D721Med (cell line): ENCODE measurements around the gene PARL.
"Not testable (repeated sequence)": the region's sequence is repeated elsewhere in the genome, so short reads cannot be mapped to it uniquely, and the experiment has no call there.

ENCODE experiments used
- DNase-seq: peaks from one replicate; pipeline ENCODE4 v3.0.0; 2011; ENCODE audit warnings: low spot score; ENCODE audit not compliant: insufficient read length
- FAIRE-seq: peaks from 2 replicates; lab custom pipeline; 2011; peaks lifted over from hg19 to GRCh38; lab: Jason Lieb, UNC
- TF ChIP-seq, protein P1 (sequence below): IDR thresholded peaks from 2 replicates; pipeline ENCODE4 v1.5.1; 2012; ENCODE audit warnings: mild to moderate bottlenecking, control low read depth; ENCODE audit not compliant: insufficient read depth; ENCODE audit errors: missing control alignments

The PARL gene

DNA sequence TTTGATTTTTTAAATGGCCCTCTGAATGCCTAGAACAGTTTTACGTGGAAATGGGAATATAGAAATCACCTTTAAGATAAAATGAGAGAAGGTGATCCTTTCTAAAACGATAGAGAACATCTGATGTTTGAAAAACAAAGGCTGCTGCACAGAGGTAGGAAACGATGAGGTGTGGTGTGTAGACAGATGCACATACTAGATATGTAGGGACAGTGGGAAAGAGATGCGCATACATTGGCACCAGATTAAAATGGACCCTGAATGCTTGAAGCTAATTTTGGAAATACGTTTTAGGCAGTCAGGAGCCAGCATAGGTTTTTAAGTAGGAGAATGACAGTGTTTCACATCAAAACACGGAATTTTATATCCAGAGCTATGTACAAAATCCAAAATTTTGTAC is 88.3 kb downstream of the PARL start:
- FAIRE-seq (no peak), DNase-seq (no peak)
- TF ChIP-seq, protein P1, sequence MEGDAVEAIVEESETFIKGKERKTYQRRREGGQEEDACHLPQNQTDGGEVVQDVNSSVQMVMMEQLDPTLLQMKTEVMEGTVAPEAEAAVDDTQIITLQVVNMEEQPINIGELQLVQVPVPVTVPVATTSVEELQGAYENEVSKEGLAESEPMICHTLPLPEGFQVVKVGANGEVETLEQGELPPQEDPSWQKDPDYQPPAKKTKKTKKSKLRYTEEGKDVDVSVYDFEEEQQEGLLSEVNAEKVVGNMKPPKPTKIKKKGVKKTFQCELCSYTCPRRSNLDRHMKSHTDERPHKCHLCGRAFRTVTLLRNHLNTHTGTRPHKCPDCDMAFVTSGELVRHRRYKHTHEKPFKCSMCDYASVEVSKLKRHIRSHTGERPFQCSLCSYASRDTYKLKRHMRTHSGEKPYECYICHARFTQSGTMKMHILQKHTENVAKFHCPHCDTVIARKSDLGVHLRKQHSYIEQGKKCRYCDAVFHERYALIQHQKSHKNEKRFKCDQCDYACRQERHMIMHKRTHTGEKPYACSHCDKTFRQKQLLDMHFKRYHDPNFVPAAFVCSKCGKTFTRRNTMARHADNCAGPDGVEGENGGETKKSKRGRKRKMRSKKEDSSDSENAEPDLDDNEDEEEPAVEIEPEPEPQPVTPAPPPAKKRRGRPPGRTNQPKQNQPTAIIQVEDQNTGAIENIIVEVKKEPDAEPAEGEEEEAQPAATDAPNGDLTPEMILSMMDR, result no peak

DNA sequence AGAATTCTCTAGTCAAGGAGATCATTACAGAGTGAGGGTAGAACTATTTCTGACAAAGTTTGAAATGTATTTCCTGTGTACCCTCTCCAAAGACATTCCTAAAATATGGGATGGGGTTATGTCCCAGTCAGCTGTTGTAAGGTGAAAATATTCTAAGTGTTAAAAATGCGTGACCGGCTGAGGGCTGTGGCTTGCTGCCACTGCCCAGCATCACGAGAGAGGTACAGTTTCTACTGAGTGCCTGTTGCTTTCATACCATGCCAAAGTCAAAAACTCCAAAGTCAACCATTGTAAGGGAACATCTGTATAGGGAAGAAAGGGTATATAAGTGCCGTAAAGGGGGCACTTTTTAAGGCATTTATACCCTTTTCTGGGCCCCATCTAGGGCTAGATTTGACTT is 90.2 kb downstream of the PARL start:
- TF ChIP-seq, protein P1, result no peak
- DNase-seq (no peak), FAIRE-seq (no peak)

DNA sequence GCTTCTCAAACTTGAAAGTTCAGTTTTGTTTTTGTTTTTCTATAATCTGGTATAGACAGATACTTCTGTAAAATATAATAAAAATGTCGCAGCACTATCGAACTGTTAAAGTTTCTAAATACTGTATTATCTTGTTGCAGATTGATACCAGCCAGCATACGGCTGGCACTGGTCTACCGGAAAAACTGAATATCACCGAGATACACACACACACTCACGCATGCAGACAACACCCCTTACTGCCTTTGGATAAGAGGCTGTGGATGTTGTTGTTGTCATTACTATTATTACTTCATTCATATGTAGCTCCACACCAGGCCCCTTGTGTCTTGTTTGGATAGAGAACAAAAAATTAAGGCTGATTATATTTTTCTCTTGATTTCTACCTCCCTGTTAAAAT is 91.7 kb downstream of the PARL start:
- DNase-seq, result no peak
- FAIRE-seq, result no peak
- TF ChIP-seq, protein P1, result no peak

DNA sequence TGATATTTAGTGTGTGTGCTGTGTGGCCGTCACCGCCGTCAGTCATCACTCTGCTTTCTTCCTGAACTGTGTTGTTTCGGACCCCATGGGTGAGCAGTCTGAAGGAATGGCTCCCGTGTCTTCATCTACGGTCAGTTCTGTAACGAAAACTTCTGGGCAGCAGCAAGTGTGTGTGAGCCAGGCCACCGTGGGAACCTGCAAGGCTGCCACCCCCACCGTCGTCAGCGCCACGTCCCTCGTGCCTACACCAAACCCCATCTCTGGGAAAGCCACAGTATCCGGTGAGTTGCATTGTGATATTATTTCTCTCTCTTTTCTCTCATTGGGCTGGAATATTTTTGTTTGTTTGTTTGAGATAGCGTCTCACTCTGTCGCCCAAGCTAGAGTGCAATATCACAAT is 94.0 kb downstream of the PARL start:
- no peak for DNase-seq
- TF ChIP-seq, protein P1, result no peak
- FAIRE-seq, result no peak

DNA sequence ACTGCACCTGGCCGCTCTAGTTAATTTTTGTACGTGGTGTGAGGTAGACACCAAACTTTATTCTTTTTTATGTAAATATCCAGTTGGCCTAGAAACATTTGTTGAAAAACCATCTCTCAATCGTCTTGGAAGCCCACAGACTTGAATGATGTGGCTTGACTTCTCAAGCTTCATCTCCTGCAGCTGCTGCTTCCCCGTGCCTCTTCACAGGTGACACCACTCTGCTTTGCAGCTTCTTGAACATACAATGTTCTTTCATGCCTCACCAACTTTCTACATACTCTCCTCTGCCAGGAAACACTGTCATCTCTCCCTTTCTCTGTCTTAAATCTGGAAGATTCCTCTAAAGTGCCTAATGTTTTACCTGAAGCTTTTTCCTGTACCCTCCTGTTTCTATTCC is 94.9 kb downstream of the PARL start:
- TF ChIP-seq, protein P1, result no peak
- DNase-seq (no peak), FAIRE-seq (no peak)

DNA sequence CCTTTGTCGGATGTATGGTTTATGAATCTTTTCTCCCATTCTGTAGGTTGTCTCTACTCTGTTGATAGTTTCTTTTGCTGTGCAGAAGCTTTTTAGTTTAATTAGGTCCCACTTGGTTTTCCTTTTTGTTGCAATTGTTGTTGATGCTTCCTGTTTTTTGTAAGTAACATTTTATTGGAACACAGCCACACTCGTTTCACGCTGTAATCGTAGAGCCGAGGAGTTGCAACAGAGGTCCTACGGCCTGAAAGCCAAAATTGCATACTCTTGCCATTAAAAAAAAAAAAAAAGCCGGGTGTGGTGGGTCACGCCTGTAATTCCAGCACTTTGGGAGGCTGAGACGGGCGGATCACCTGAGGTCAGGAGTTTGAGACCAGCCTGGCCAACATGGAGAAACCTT is 100.2 kb downstream of the PARL start:
- DNase-seq, FAIRE-seq: not testable (repeated sequence)

DNA sequence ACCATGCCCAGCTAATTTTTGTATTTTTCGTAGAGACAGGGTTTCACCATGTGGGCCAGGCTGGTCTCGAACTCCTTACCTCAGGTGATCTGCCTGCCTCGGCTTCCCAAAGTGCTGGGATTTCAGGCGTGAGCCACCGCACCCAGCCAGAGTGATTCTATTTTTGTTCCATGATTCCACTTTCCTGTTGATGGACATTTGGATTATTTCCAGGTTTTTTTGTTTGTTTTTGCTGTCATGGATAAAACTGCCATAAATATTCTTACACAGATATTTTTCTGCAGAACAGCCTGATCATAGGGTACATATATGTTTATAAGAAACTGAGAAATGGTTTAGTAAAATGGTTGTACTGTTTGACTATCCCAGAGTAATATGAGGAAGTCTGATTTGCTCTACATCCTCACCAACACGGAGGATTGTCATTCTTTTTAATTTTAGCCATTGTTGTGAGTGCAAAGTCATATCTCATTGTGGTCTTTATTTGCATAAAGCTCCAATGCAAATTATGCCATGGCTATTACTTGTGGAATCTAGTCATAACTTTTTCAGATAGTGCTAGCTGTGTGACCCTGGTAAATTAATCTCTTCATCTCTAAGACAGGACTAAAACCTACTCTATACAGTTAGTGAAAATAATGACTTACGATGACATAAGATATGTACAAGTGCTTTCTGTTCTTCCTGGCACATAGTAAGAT is 102.0 kb downstream of the PARL start:
- DNase-seq (no peak), FAIRE-seq (peak; percentile 25)
- TF ChIP-seq, protein P1, result no peak
